GM18507 (cell line): ENCODE data around the gene SEMA6C.
A peak's percentile ranks its signal among the peaks of the same experiment; 100 is the strongest.
"Not testable (repeated sequence)": the region's sequence is repeated elsewhere in the genome, so short reads cannot be mapped to it uniquely, and the experiment has no call there.

Source experiments
- DNase-seq: peaks from one replicate; pipeline ENCODE4 v3.0.0; 2011; ENCODE audit warnings: low read depth; ENCODE audit not compliant: insufficient read length; ENCODE audit errors: extremely low spot score
- FAIRE-seq: peaks from 2 replicates; lab custom pipeline; 2011; peaks lifted over from hg19 to GRCh38; lab: Jason Lieb, UNC

SEMA6C gene, protein sequence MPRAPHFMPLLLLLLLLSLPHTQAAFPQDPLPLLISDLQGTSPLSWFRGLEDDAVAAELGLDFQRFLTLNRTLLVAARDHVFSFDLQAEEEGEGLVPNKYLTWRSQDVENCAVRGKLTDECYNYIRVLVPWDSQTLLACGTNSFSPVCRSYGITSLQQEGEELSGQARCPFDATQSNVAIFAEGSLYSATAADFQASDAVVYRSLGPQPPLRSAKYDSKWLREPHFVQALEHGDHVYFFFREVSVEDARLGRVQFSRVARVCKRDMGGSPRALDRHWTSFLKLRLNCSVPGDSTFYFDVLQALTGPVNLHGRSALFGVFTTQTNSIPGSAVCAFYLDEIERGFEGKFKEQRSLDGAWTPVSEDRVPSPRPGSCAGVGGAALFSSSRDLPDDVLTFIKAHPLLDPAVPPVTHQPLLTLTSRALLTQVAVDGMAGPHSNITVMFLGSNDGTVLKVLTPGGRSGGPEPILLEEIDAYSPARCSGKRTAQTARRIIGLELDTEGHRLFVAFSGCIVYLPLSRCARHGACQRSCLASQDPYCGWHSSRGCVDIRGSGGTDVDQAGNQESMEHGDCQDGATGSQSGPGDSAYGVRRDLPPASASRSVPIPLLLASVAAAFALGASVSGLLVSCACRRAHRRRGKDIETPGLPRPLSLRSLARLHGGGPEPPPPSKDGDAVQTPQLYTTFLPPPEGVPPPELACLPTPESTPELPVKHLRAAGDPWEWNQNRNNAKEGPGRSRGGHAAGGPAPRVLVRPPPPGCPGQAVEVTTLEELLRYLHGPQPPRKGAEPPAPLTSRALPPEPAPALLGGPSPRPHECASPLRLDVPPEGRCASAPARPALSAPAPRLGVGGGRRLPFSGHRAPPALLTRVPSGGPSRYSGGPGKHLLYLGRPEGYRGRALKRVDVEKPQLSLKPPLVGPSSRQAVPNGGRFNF

DNA sequence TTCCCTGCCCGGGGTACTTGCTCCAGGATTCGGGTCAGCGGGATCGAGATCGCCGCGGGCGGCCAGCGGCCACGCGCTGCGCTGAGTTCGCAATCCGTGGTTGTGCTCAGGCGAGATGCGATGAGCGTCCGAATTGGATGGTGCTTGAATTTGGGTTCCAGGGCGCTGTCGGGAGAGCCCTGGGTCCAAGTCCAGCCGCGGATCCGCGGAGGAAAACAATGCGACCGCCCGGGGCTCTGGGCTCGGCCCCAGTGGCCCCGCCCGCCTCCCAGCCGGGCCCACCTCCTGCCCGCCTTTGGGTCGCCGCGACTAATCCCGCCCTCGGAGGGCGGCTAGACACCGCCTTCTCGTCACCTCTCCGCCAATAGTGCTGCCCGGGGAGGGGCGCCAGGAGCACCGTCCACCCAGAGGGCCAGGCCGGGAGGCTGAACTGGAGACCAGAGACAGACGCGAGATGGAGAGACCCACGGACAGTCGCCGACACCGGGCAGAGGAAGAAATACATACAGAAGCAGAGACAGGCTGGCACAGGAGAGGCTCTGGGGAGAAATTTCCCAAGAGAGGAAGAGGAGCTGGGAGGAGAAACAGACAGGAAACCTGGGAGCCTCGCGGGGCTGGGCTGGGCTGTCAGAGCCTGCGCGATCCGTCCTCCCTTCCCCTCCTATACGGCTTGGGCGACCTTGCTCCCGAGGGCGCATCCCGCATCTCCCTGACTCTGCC, at the start of gene SEMA6C:
SEMA6C (minus strand) TSS at position 220 of the 720 bp plus-strand sequence. CDS start 4,010 bp downstream, outside the sequence.
- FAIRE-seq (peak; percentile 95), DNase-seq (peak; percentile 85)

- DNase-seq, FAIRE-seq: not testable (repeated sequence)
Measured at GRCh38 chr1:151194894-151195594, 48.6 kb upstream of the SEMA6C start.

DNA sequence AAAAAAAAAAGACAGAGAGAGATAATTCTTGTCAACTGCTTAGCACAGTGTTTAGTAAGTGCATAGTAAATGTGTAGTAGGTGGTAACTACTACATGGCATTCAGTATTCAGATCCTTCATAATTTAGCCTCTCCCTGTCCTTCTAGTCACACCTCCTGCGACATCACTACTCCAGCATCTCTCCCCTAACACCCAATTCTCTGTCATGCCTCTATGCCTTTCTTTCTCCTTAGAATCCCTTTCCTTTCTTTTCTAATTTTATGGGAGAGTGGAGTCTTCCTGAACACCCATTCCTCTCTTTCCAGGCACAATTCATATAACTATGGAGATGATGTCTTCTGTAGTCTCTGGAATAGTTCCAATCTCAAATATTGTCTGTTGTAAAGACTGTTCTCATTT, 47.4 kb upstream of the SEMA6C start:
- FAIRE-seq, result no peak
- DNase-seq, result no peak

GRCh38 chr1:151193304-151193703, 46.9 kb upstream of the SEMA6C start:
- FAIRE-seq (no peak), DNase-seq (no peak)

DNA sequence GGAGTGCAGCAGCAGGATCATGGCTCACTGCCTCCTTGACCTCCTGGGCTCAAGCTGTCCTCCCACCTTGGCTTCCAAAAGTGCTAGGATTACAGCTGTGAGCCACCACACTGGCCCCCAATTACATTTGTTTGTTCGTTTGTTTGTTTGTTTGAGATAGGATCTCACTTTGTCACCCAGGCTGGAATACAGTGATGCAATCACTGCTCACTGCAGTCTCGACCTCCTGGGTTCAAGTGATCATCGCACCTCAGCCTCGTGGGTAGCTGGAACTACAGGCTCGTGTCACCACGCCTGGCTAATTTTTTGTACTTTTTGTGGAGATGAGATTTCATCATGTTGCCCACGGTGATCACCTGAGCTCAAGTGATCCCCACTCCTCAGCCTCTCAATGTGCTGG, 45.6 kb upstream of the SEMA6C start:
- FAIRE-seq (no peak), DNase-seq (no peak)

GRCh38 chr1:151189637-151190445, 43.4 kb upstream of the SEMA6C start, which contains the start of gene VPS72:
VPS72 (minus strand) TSS chr1:151190197; CDS start chr1:151190121, 76 bp downstream.
- DNase-seq (peak; percentile 84), FAIRE-seq (peak; percentile 87)

DNA sequence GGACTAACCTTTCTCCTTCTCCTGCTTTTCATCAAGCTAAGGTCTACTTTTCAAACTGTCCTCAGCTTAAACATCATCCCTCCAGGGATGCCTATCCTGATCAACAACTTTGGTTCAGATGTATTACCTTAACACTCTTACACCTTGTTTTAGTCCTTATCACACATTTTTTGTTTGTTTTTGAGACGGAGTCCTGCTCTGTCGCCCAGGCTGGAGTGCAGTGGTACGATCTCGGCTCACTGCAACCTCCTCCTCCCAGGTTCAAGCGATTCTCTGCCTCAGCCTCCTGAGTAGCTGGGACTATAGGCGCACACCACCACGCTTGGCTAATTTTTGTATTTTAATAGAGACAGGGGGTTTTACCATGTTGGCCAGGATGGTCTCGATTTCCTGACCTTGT, 42.2 kb upstream of the SEMA6C start:
- DNase-seq, FAIRE-seq: not testable (repeated sequence)

DNA sequence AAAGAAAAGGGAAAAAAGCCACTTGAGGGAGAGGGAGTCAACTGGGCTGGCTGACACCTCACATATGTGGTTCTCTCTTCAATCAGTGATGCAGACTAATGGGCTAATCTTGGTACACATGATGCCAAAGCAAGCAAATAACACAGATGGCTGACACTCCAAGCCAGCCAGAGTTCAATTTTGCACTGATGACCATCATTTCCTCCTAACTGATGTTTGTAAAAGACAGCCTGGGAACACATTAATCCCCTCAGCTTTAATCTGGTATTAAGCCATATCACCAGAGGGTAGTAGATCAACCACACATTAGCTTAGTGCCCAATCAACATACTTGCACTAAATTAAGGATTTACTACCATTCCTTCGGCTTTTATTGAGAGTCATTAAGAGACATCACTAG, 40.8 kb upstream of the SEMA6C start:
- FAIRE-seq (no peak), DNase-seq (no peak)

DNA sequence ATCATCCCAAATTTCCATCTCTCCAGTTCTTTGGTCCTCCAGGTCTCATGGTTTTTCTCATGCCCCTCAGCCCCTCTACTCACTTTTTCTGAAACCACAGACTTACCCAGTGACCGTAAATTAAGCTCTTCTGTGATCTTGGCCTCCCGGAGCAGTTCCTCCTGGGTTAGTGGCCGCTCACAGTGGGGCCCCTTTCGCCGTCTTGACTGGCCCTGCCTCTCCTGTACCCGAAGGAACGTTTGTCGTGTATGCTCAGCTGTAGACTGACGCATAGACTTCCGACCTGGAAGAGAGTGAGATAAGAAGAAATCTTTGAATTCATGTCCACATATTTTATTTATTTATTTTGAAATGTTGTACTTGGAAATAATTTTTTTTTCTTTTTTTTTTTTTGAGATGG, 37.8 kb upstream of the SEMA6C start:
- FAIRE-seq, result no peak
- no peak for DNase-seq

DNA sequence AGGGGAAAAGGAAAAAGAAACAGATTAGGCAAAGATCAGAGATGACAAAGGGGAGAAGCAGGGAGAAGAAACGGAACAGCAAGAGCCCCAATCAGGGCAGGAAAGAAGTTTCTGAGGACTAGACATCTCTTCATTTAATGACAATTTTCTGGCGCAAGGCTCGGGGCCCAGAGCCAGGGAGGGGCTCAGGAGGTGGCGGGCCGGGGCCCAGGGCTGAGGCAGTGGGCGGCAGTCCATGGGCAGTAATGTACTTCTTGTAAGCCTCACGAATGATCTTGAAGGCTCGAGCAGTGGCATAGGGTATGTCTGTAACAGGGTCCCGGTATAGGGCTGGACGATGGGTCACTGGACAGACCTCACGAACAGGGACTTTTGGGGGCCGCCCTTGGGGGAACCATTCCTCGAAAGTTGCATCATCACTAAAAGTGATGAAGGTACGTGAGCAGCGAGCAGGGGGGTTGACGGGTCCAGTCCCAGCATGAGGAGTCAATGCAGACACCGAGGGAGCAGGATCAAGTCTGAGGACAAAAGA, 30.1 kb upstream of the SEMA6C start:
- DNase-seq (no peak), FAIRE-seq (no peak)

DNA sequence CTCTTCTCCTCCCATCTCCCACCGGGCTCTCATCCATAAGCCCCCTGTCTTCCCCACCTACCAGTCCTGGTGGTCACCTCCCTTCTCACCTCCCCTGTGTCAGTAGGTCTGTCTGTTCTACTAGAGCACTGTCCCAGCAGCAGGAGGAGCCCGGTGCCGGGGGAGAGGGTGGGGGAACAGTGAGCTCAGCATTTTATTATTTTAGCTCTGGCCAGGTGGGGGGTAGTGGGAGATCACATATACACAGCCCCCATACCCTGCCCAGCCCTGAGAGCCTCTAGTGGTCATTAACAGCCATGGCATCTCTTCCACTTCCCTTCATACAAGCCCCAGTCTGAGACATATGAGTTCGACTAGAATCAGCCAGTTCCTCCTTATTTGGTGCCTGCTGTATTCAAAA, 29.4 kb upstream of the SEMA6C start, which contains the start of gene TMOD4:
TMOD4 (minus strand) TSS at position 119 of the 400 bp plus-strand sequence. CDS start 1,106 bp downstream, outside the sequence.
- DNase-seq (no peak), FAIRE-seq (no peak)

- DNase-seq, result no peak
- FAIRE-seq, result no peak
Measured at GRCh38 chr1:151175041-151175741, 28.8 kb upstream of the SEMA6C start.

- no peak for DNase-seq
- FAIRE-seq, result no peak
Measured at GRCh38 chr1:151171190-151171589, 24.8 kb upstream of the SEMA6C start.

DNA sequence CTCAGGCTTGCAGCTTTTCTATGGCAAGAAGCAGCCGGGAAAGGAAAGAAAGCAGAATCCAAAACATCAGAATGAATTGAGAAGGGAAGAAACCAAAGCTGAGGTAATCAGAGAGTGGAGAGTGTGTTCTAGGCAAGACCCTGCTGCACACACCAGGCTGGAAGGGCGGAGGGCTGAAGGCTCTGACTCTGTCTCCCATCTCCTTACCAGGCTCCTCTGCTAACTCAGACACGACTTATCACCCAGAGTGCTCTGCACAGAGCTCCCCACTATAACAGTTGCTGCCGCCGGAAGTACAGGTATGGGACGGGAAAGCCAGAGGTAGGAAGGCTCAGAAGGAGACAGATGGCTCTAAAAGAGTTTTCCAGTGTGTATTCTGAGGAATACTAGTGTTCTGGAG, 20.7 kb upstream of the SEMA6C start:
- FAIRE-seq (no peak), DNase-seq (no peak)

DNA sequence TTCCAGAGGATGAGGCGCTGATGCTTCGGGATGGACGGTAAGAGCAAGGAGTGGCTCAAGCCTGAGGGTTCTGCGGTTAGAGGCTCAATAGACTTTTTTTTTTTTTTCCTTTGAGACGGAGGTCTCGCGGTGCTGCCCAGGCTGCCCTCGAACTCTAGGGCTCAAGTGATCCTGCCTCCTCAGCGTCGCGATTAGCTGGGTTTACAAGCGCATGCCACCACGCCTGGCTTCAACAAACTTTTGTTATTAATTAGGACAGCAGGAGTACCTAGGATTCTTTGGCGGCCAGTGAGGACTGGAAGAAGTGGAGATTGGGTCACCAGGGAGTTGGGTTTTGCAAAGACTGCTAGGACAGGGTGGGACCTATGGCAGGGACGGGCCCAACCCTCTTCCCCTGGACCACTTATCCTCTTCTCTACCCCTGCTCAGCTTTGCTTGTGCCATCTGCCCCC, 20.1 kb upstream of the SEMA6C start:
- FAIRE-seq (no peak), DNase-seq (no peak)

DNA sequence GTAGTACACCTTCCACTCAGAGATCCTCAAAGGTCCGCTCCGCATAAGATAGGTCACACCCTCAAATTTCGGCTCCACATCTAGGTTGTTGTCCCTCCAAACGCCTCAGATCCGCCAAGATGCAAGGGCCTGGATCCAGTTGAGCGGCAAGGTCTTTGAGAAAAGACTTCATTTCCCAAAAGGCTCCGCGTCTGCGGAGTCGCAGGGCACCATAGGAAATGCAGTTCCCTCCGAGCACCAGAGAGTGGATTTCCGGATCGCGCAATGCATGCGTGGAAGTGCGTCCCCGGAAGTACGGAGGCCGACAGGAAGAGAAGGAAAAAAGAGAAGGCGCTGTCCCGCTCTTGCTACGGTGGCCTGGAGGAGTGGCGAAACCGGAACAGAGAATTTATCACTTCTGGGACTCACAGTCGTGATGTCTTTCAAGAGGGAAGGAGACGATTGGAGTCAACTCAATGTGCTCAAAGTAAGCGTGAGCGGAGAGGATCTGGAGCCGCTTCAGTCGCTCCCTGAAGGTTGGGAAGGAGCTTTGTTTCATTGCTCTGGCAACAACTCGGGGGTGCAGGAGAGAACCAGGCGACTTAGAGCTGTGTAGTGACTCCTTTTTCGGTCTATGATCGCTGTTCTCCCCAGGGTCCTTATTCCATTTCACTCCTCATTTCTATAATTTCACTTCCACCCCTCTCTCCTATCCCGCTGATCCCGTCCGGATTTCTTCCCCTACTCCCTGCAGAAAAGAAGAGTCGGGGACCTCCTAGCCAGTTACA, 19.5 kb upstream of the SEMA6C start, which contains the start of the genes LYSMD1 and SCNM1:
LYSMD1 (minus strand) TSS at position 165 of the 767 bp plus-strand sequence. CDS start 644 bp downstream, outside the sequence.
SCNM1 (plus strand) TSS at position 407 of the 767 bp plus-strand sequence; CDS start at position 416, 9 bp downstream.
- FAIRE-seq (peak; percentile 99), DNase-seq (peak; percentile 89)
